ENCODE results near the gene HMGN4.
"Not testable (repeated sequence)": the region's sequence is repeated elsewhere in the genome, so short reads cannot be mapped to it uniquely, and the experiment has no call there.

The HMGN4 gene

GRCh38 chr6:26522486-26523228 is 15.5 kb upstream of the HMGN4 start:
- not testable (repeated sequence) for DNase-seq (ENCODE audit: low read depth in 3 of 3)

GRCh38 chr6:26524314-26524713 is 13.9 kb upstream of the HMGN4 start:
- not testable (repeated sequence) for DNase-seq (ENCODE audit: low read depth in 3 of 3)

GRCh38 chr6:26524722-26525370 is 13.3 kb upstream of the HMGN4 start:
- DNase-seq (ENCODE audit: low read depth in 3 of 3): no peak

- no peak for DNase-seq (ENCODE audit: low read depth in 3 of 3)
Observed at GRCh38 chr6:26525838-26526237, 12.3 kb upstream of the HMGN4 start.

- DNase-seq (ENCODE audit: low read depth in 3 of 3): no peak
Observed at GRCh38 chr6:26526928-26527327, 11.2 kb upstream of the HMGN4 start.

GRCh38 chr6:26530203-26530602 is 8.0 kb upstream of the HMGN4 start:
- DNase-seq (ENCODE audit: low read depth in 3 of 3): no peak

- DNase-seq (ENCODE audit: low read depth in 3 of 3): no peak
Observed at GRCh38 chr6:26531897-26532296, 6.3 kb upstream of the HMGN4 start.

- peak; percentile 88 to 94 (median 89) for DNase-seq (ENCODE audit: low read depth in 3 of 3)
Observed at GRCh38 chr6:26532699-26533531, 5.3 kb upstream of the HMGN4 start.

GRCh38 chr6:26533532-26533931 is 4.6 kb upstream of the HMGN4 start:
- no peak for DNase-seq (ENCODE audit: low read depth in 3 of 3)

- no peak for DNase-seq (ENCODE audit: low read depth in 3 of 3)
Observed at GRCh38 chr6:26534681-26535465, 3.3 kb upstream of the HMGN4 start.

- DNase-seq (ENCODE audit: low read depth in 3 of 3): no peak
Observed at GRCh38 chr6:26536571-26537159, 1.5 kb upstream of the HMGN4 start.

- peak; percentile 82 to 87 (median 87) for DNase-seq (ENCODE audit: low read depth in 3 of 3)
Observed at GRCh38 chr6:26537160-26537845, 863 bp upstream of the HMGN4 start.

- no peak for DNase-seq (ENCODE audit: low read depth in 3 of 3)
Observed at GRCh38 chr6:26538572-26538902, 371 bp downstream of the HMGN4 start.

- DNase-seq (ENCODE audit: low read depth in 3 of 3): no peak
Observed at GRCh38 chr6:26539071-26539615, 977 bp downstream of the HMGN4 start.

- no peak for DNase-seq (ENCODE audit: low read depth in 3 of 3)
Observed at GRCh38 chr6:26541579-26541978, 3.4 kb downstream of the HMGN4 start.

- no peak for DNase-seq (ENCODE audit: low read depth in 3 of 3)
Observed at GRCh38 chr6:26543953-26544352, 5.8 kb downstream of the HMGN4 start.

- DNase-seq (ENCODE audit: low read depth in 3 of 3): no peak
Observed at GRCh38 chr6:26544473-26544872, 6.3 kb downstream of the HMGN4 start.

GRCh38 chr6:26545627-26546026 is 7.5 kb downstream of the HMGN4 start:
- no peak for DNase-seq (ENCODE audit: low read depth in 3 of 3)

- DNase-seq (ENCODE audit: low read depth in 3 of 3): not testable (repeated sequence)
Observed at GRCh38 chr6:26547363-26547762, 9.2 kb downstream of the HMGN4 start.

- no peak for DNase-seq (ENCODE audit: low read depth in 3 of 3)
Observed at GRCh38 chr6:26550250-26550993, 12.3 kb downstream of the HMGN4 start.

Data from stimulated activated CD4-positive, alpha-beta T cell treated with anti-CD3 and anti-CD28 coated beads, TNF-alpha, amount 100 ng/mL, for 4 hours (primary cell).